CD4-positive, alpha-beta memory T cell (primary cell): Measurements from ENCODE around the gene HOXA2. TPM values are rescaled to one million over a fixed set of nuclear protein-coding genes. Genes with fewer than 3 reads are reported as not detected.

ENCODE experiments used
- CTCF ChIA-PET: fragments of 350-600 bp; sonication (Branson Sonifier 250); formaldehyde crosslinking; loops from one replicate; lab custom pipeline; 2021; ENCODE audit warnings: inconsistent platforms; ENCODE audit not compliant: partially characterized antibody; lab: Charles Lee
- POLR2A ChIA-PET: fragments of 350-600 bp; sonication (Branson Sonifier 250); formaldehyde crosslinking; loops from one replicate; lab custom pipeline; 2021; ENCODE audit not compliant: partially characterized antibody; lab: Charles Lee
- DNase-seq, 5 donors: peaks; one replicate each; pipeline versions ENCODE4 v3.0.0 to v3.0.0-alpha.2; 2020 to 2022; ENCODE audit warnings: mixed read lengths in 1 of 5
- H3K27ac ChIP-seq: one replicate; pipeline ENCODE4 v1.7.0; 2013; ENCODE audit warnings: low read depth, low read length
- H3K27me3 ChIP-seq: 2 replicates; pipeline ENCODE4 v1.7.0; 2013; ENCODE audit warnings: mild to moderate bottlenecking, low read length, moderate library complexity; ENCODE audit not compliant: insufficient read depth
- H3K36me3 ChIP-seq: 2 replicates; pipeline ENCODE4 v1.7.0; 2013; ENCODE audit warnings: mild to moderate bottlenecking, low read length, moderate library complexity; ENCODE audit not compliant: insufficient read depth
- H3K4me1 ChIP-seq: 2 replicates; pipeline ENCODE4 v1.7.0; 2013; ENCODE audit warnings: mild to moderate bottlenecking, low read length, moderate library complexity; ENCODE audit not compliant: insufficient read depth
- H3K4me3 ChIP-seq, 2 donors: one replicate each; pipeline ENCODE4 v1.7.0; 2013; ENCODE audit warnings: low read length in 2 of 2, mild to moderate bottlenecking in 1 of 2
- H3K9me3 ChIP-seq, 2 donors: one replicate each; pipeline ENCODE4 v1.7.0; 2013; ENCODE audit warnings: low read length in 2 of 2, control low read depth in 1 of 2; ENCODE audit not compliant: control insufficient read depth in 1 of 2
- H3K27ac Mint-ChIP-seq, 7 donors: one replicate each; pipeline ENCODE4 v1.8.0; 2020 to 2021; ENCODE audit warnings: mixed read lengths in 7 of 7, mild to moderate bottlenecking in 6 of 7, inconsistent platforms in 3 of 7, moderate library complexity in 3 of 7
- H3K27me3 Mint-ChIP-seq, 2 donors: one replicate each; pipeline ENCODE4 v1.8.0; 2020 to 2021; ENCODE audit warnings: mixed read lengths in 2 of 2
- H3K36me3 Mint-ChIP-seq, 2 donors: one replicate each; pipeline ENCODE4 v1.8.0; 2020 to 2021; ENCODE audit warnings: mixed read lengths in 2 of 2, inconsistent platforms in 1 of 2, mild to moderate bottlenecking in 1 of 2
- H3K4me1 Mint-ChIP-seq, 4 donors: one replicate each; pipeline ENCODE4 v1.8.0; 2020 to 2021; ENCODE audit warnings: mixed read lengths in 4 of 4, mild to moderate bottlenecking in 1 of 4
- H3K4me3 Mint-ChIP-seq, 8 donors: one replicate each; pipeline ENCODE4 v1.8.0; 2020 to 2021; ENCODE audit warnings: mixed read lengths in 8 of 8, mild to moderate bottlenecking in 7 of 8, moderate library complexity in 6 of 8, inconsistent platforms in 3 of 8
- H3K9me3 Mint-ChIP-seq, 8 donors: one replicate each; pipeline ENCODE4 v1.8.0; 2020 to 2021; ENCODE audit warnings: mixed read lengths in 8 of 8, mild to moderate bottlenecking in 5 of 8, inconsistent platforms in 3 of 8, moderate library complexity in 1 of 8
- intact Hi-C: fragments of 100-400 bp; cut with micrococcal nuclease; formaldehyde crosslinking; loops from one replicate; pipeline ENCODE4 v1.15.1; 2023
- polyA plus RNA-seq, 2 donors: library from polyadenylated mRNA; unstranded; fragments of 300-500 nt; fragmentation: Illumina TruSeq; gene quantifications; one replicate each; pipeline ENCODE4 v1.2.3, GENCODE V29; 2021
- total RNA-seq, 2 experiments: library from RNA; stranded (reverse); gene quantifications; one replicate each; pipeline ENCODE4 v1.2.3, GENCODE V29; 2021

HOXA2 gene
- total and polyA plus RNA-seq, 4 experiments from 2014 or later, result not detected

GRCh38 chr7:27116031-27116961 is 13.8 kb upstream of the HOXA2 start:
- Mint-ChIP-seq H3K27me3 (peaks cover 7 to 9% of the 10 kb centered on the region in 2 donors), H3K27ac (peak overlapping the region in 1 of 7 donors; percentile 4), H3K36me3 (no peaks in the 10 kb centered on the region), H3K9me3 (no peaks in the 10 kb centered on the region), H3K4me3 (no peak overlapping the region), H3K4me1 (no peaks in the 10 kb centered on the region)
- Histone ChIP-seq H3K36me3 (no peaks in the 10 kb centered on the region), H3K9me3 (no peaks in the 10 kb centered on the region), H3K27ac (no peak overlapping the region), H3K4me3 (no peak overlapping the region), H3K27me3 (no peaks in the 10 kb centered on the region), H3K4me1 (no peaks in the 10 kb centered on the region)
- ChIA-PET CTCF (no interaction called here), POLR2A (no interaction called here)
- intact Hi-C loops, result no loop called here
- no peak for DNase-seq

GRCh38 chr7:27115221-27116026 is 12.9 kb upstream of the HOXA2 start:
- Mint-ChIP-seq H3K36me3 (no peaks in the 10 kb centered on the region), H3K4me1 (no peaks in the 10 kb centered on the region), H3K27ac (no peak overlapping the region), H3K4me3 (no peak overlapping the region), H3K9me3 (no peaks in the 10 kb centered on the region), H3K27me3 (peaks cover 7 to 9% of the 10 kb centered on the region in 2 donors)
- no peaks in the 10 kb centered on the region for H3K4me1 ChIP-seq
- CTCF ChIA-PET, result interaction anchor here (1.3 kb wide), 1 partner anchor 44 kb away, joined by 3 read pairs; no protein-coding TSS in a partner anchor
- no peak overlapping the region for H3K4me3 ChIP-seq
- no peak for DNase-seq
- no peak overlapping the region for H3K27ac ChIP-seq
- no peaks in the 10 kb centered on the region for H3K27me3 ChIP-seq
- H3K9me3 ChIP-seq, result no peaks in the 10 kb centered on the region
- POLR2A ChIA-PET, result no interaction called here
- intact Hi-C loops, result no loop called here
- H3K36me3 ChIP-seq, result no peaks in the 10 kb centered on the region

GRCh38 chr7:27114881-27115220 is 12.4 kb upstream of the HOXA2 start:
- POLR2A ChIA-PET, result no interaction called here
- CTCF ChIA-PET, result interaction anchor here (1.3 kb wide), 1 partner anchor 45 kb away, joined by 3 read pairs; no protein-coding TSS in a partner anchor
- Histone ChIP-seq H3K9me3 (no peaks in the 10 kb centered on the region), H3K27me3 (no peaks in the 10 kb centered on the region), H3K36me3 (no peaks in the 10 kb centered on the region), H3K27ac (no peak overlapping the region), H3K4me3 (no peak overlapping the region), H3K4me1 (no peaks in the 10 kb centered on the region)
- intact Hi-C loops, result no loop called here
- Mint-ChIP-seq H3K4me1 (no peaks in the 10 kb centered on the region), H3K27me3 (peaks cover 8 to 9% of the 10 kb centered on the region in 2 donors), H3K27ac (no peak overlapping the region), H3K4me3 (no peak overlapping the region), H3K36me3 (no peaks in the 10 kb centered on the region), H3K9me3 (no peaks in the 10 kb centered on the region)
- DNase-seq, result no peak

- Histone ChIP-seq H3K4me1 (no peaks in the 10 kb centered on the region), H3K36me3 (no peaks in the 10 kb centered on the region), H3K27me3 (no peaks in the 10 kb centered on the region), H3K4me3 (no peak overlapping the region), H3K9me3 (no peaks in the 10 kb centered on the region), H3K27ac (no peak overlapping the region)
- no peak for DNase-seq
- peaks cover 6 to 8% of the 10 kb centered on the region in 2 donors for H3K27me3 Mint-ChIP-seq
- no peaks in the 10 kb centered on the region for H3K9me3 Mint-ChIP-seq
- no peaks in the 10 kb centered on the region for H3K36me3 Mint-ChIP-seq
- H3K4me1 Mint-ChIP-seq, result no peaks in the 10 kb centered on the region
- CTCF ChIA-PET, result interaction anchor here (1.3 kb wide), 1 partner anchor 45 kb away, joined by 3 read pairs; no protein-coding TSS in a partner anchor
- H3K27ac Mint-ChIP-seq, result no peak overlapping the region
- POLR2A ChIA-PET, result no interaction called here
- H3K4me3 Mint-ChIP-seq, result no peak overlapping the region
- intact Hi-C loops, result no loop called here
These were observed 11.7 kb upstream of the HOXA2 start for GRCh38 chr7:27113991-27114769.

GRCh38 chr7:27112955-27113949 is 10.8 kb upstream of the HOXA2 start:
- intact Hi-C loops, result no loop called here
- DNase-seq, result no peak
- POLR2A ChIA-PET, result no interaction called here
- Histone ChIP-seq H3K9me3 (no peaks in the 10 kb centered on the region), H3K27ac (no peak overlapping the region), H3K4me1 (no peaks in the 10 kb centered on the region), H3K27me3 (no peaks in the 10 kb centered on the region), H3K4me3 (no peak overlapping the region), H3K36me3 (no peaks in the 10 kb centered on the region)
- no peak overlapping the region for H3K27ac Mint-ChIP-seq
- H3K36me3 Mint-ChIP-seq, result no peaks in the 10 kb centered on the region
- no peaks in the 10 kb centered on the region for H3K4me1 Mint-ChIP-seq
- peaks cover 0 to 2% (median 0%) of the 10 kb centered on the region in 8 donors for H3K9me3 Mint-ChIP-seq
- CTCF ChIA-PET, result no interaction called here
- no peak overlapping the region for H3K4me3 Mint-ChIP-seq
- H3K27me3 Mint-ChIP-seq, result peaks cover 1 to 6% of the 10 kb centered on the region in 2 donors

GRCh38 chr7:27112361-27112760 is 9.9 kb upstream of the HOXA2 start:
- Mint-ChIP-seq H3K4me3 (no peak overlapping the region), H3K36me3 (no peaks in the 10 kb centered on the region), H3K27ac (no peak overlapping the region), H3K4me1 (no peaks in the 10 kb centered on the region), H3K9me3 (peaks cover 0 to 2% (median 0%) of the 10 kb centered on the region in 8 donors), H3K27me3 (peaks cover 0 to 6% of the 10 kb centered on the region in 2 donors)
- ChIA-PET CTCF (no interaction called here), POLR2A (no interaction called here)
- H3K9me3 ChIP-seq, result no peaks in the 10 kb centered on the region
- no peak overlapping the region for H3K27ac ChIP-seq
- no peaks in the 10 kb centered on the region for H3K27me3 ChIP-seq
- no peak overlapping the region for H3K4me3 ChIP-seq
- H3K4me1 ChIP-seq, result no peaks in the 10 kb centered on the region
- no peaks in the 10 kb centered on the region for H3K36me3 ChIP-seq
- DNase-seq, result no peak
- intact Hi-C loops, result no loop called here
